Measurements from ENCODE around the gene CHRNE.
"Not testable (repeated sequence)": the region's sequence is repeated elsewhere in the genome, so short reads cannot be mapped to it uniquely, and the experiment has no call there.

GRCh38 chr17:4869058-4869998, 33.6 kb downstream of the CHRNE start:
- TF ChIP-seq CTCF, POLR2A (IDR thresholded peaks at IDR 0.05): not testable (repeated sequence)
